Duodenal mucosa (tissue), 2 donors: ENCODE results near the gene SKAP1.

ENCODE experiments used
- H3K27ac ChIP-seq: one replicate; pipeline ENCODE4 v1.7.0; 2013; ENCODE audit warnings: low read depth, low read length
- H3K27me3 ChIP-seq, 2 donors: one replicate each; pipeline ENCODE4 v1.7.0; 2013; ENCODE audit warnings: low read length in 2 of 2, control low read depth in 1 of 2; ENCODE audit not compliant: insufficient read depth in 2 of 2, control insufficient read depth in 1 of 2
- H3K36me3 ChIP-seq, 2 donors: one replicate each; pipeline ENCODE4 v1.7.0; 2013; ENCODE audit warnings: low read length in 2 of 2, control low read depth in 1 of 2; ENCODE audit not compliant: insufficient read depth in 2 of 2, control insufficient read depth in 1 of 2
- H3K4me1 ChIP-seq, 2 donors: one replicate each; pipeline ENCODE4 v1.7.0; 2013; ENCODE audit warnings: low read length in 2 of 2, control low read depth in 1 of 2; ENCODE audit not compliant: insufficient read depth in 2 of 2, control insufficient read depth in 1 of 2
- H3K4me3 ChIP-seq, 2 donors: one replicate each; pipeline ENCODE4 v1.7.0; 2013; ENCODE audit warnings: low read length in 2 of 2, low read depth in 1 of 2
- H3K9ac ChIP-seq, 2 donors: one replicate each; pipeline ENCODE4 v1.7.0; 2013; ENCODE audit warnings: low read length in 2 of 2, low read depth in 1 of 2
- H3K9me3 ChIP-seq, 2 donors: one replicate each; pipeline ENCODE4 v1.7.0; 2013; ENCODE audit warnings: low read length in 2 of 2, control low read depth in 1 of 2; ENCODE audit not compliant: control insufficient read depth in 1 of 2

SKAP1 gene

DNA sequence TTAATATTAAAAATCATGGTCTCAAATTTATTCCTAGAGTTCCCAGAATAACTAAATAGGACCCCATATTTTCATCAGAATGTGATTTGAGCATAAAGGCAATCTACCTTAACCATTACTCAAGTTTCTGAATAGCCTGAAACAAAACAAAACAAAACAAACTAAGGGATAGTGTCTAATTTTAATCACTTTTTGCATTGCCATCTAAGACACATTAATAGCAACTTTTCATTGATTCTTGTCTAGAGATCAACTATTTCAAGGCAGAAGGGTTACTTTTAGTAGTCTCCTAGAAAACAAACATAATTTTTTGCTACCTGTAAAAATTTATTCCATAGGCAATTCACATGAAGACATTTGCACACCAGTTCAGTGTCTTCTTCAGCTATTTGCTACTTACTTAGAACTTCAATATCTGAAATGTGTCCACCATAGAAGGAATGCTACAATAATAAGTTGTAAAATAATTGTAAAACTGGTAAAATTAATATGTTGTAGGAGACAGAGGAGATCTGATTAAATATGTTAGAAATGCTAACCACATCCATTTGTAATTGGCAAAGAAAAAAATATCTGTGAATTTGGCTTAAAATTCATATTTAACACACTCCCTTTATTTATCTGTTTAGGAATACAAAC lies 94.7 kb downstream of the SKAP1 start:
- Histone ChIP-seq H3K4me3 (no peak overlapping the region), H3K27me3 (peaks cover 7 to 43% of the 10 kb centered on the region in 2 donors), H3K9ac (no peak overlapping the region), H3K36me3 (no peaks in the 10 kb centered on the region), H3K9me3 (no peaks in the 10 kb centered on the region), H3K4me1 (no peaks in the 10 kb centered on the region), H3K27ac (no peak overlapping the region)

DNA sequence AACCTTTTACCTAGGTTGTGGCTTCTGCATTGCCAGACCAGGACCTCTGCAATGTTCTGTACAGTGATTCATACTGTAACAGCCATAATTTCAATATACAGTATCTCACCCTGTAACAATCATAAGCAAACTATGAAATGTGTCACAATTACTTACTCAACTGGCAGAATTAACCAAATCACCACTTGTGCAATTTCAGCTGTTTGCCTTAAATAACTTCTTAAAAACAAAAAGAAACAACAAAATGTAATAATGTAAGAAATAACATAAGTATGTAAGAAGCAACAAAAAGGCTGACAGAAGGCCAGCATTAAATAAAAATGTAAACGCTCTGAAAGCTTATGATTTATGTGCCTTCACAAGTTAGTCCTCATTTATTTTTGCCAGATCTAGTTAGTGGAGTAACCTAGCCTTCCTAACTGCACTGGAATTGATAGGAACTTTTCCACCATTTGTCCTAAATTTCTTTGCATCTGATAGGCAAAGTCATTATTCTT lies 96.9 kb downstream of the SKAP1 start:
- Histone ChIP-seq H3K36me3 (no peaks in the 10 kb centered on the region), H3K9me3 (no peaks in the 10 kb centered on the region), H3K9ac (no peak overlapping the region), H3K4me3 (no peak overlapping the region), H3K4me1 (no peaks in the 10 kb centered on the region), H3K27me3 (peaks cover 7 to 29% of the 10 kb centered on the region in 2 donors), H3K27ac (no peak overlapping the region)

DNA sequence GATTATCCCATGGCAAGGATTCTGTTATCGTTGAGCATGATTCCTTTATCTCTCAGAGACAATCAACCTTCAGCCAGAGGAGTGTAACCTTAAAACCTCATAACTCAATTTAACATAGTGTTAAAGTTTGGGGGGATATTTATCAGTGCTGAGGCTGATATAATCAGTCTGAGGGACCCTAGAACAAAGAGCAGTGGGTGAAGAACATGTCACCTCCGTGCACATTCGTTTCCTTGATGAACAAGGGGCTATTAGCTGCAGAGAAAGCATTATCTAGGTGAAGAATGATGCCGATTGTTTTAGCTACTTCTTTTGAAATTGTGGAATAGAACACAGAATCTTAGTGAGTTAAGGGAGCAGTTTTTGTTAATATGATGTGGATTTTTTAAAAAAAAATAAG lies 99.1 kb downstream of the SKAP1 start:
- Histone ChIP-seq H3K27me3 (peaks cover 5 to 34% of the 10 kb centered on the region in 2 donors), H3K9ac (no peak overlapping the region), H3K4me1 (no peaks in the 10 kb centered on the region), H3K36me3 (no peaks in the 10 kb centered on the region), H3K4me3 (no peak overlapping the region), H3K27ac (no peak overlapping the region), H3K9me3 (no peaks in the 10 kb centered on the region)

DNA sequence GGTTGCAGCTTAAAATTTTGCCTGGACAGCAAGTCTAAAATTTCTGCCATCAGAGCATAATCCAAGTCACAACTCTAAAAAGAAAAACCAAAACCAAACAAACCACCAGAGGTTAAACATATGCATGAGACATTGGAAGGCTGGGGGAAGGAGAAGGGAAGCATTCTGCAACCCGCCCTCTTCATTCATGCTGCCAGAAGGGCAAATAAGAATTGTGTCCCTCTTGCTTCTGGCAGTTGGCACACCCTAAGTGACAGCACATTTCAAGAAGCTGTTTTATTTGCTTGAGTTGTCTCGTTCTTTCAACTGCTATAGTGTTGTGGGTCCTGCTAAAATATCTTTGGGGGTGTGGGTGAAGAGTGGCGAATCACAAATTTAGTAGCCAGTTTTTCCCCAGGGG lies 99.6 kb downstream of the SKAP1 start:
- Histone ChIP-seq H3K27me3 (peaks cover 5 to 36% of the 10 kb centered on the region in 2 donors), H3K9me3 (no peaks in the 10 kb centered on the region), H3K4me1 (no peaks in the 10 kb centered on the region), H3K4me3 (no peak overlapping the region), H3K27ac (no peak overlapping the region), H3K9ac (no peak overlapping the region), H3K36me3 (no peaks in the 10 kb centered on the region)

DNA sequence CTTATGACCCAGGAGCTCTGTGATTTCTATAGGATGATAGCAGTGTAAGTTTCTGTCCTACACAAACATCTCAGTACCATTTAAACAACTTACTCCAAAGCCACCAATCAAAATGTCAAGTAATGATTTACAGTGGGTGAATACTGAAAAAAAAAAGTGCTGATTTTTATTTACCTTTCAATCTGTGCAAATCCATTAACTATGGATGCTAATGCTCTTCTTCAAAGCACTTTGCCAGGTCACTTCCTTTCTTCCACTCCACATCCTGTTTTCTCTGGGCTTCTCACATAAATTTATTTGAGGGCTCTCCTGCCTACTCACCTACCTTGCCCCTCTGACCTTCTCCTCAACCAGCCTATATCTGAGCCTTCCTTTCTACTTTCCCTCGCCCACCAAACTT lies 101.6 kb downstream of the SKAP1 start:
- H3K27ac ChIP-seq, result no peak overlapping the region
- peaks cover 5 to 38% of the 10 kb centered on the region in 2 donors for H3K27me3 ChIP-seq
- H3K36me3 ChIP-seq, result no peaks in the 10 kb centered on the region
- no peaks in the 10 kb centered on the region for H3K9me3 ChIP-seq
- H3K4me1 ChIP-seq, result no peaks in the 10 kb centered on the region
- no peak overlapping the region for H3K9ac ChIP-seq
- H3K4me3 ChIP-seq, result no peak overlapping the region

DNA sequence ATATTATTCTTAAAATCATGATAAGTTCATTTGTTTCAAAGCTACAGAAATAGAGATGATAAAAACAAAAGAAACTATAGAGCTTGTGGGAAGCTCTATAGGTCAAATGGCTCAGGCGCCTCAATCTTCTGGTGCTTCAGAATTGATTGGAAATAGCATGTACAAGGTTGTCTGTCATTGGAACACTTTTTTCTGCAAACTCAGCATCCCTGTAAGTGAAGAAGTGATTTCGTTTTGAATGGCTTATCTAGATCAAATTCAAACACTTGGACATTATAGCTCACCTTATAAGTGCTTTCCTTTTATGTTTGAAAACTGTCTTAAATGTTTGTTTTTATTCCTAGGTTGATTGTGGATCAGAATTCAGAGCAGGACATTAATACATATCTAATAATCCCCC lies 103.7 kb downstream of the SKAP1 start:
- no peaks in the 10 kb centered on the region for H3K36me3 ChIP-seq
- no peaks in the 10 kb centered on the region for H3K9me3 ChIP-seq
- H3K4me1 ChIP-seq, result no peaks in the 10 kb centered on the region
- no peak overlapping the region for H3K27ac ChIP-seq
- no peak overlapping the region for H3K9ac ChIP-seq
- no peak overlapping the region for H3K4me3 ChIP-seq
- peaks cover 5 to 31% of the 10 kb centered on the region in 2 donors for H3K27me3 ChIP-seq

DNA sequence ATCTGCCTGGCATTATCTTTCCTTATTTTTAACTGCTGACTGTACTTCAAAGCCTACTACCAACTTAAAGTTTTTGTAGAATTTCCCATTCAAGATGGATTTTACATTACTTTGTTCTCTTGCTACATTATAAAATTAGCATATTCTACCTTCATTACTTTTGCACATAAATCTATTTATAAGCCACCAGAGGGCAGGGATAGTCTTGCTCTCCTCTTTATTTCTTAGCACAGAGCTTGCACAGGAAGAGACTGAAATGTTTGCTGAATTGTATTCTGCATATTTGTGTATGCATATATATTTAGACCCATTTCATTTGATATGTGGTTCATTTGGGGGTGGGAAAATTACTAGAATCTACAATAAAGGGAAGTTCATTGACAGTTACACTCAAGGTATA lies 108.0 kb downstream of the SKAP1 start:
- Histone ChIP-seq H3K36me3 (no peaks in the 10 kb centered on the region), H3K9ac (no peak overlapping the region), H3K27ac (no peak overlapping the region), H3K4me1 (no peaks in the 10 kb centered on the region), H3K4me3 (no peak overlapping the region), H3K27me3 (peaks cover 2 to 25% of the 10 kb centered on the region in 2 donors), H3K9me3 (no peaks in the 10 kb centered on the region)

DNA sequence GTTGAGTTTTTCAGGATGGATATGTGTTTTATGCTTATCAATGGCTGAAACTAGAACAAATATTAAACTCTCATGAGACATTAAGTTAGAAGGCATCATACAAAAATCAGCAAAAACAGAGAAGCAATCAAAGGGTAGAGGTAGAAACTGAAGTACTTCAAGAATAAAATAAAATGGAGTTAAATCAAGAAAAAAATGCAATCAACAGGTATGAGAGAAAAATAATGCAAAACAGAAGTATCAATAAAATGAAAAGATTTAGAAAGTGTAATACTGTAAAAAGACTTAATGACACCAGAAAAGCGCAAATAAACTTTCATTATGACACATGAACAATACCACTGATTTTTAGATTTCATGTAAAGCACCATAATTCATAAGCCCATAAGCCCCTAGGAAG lies 112.3 kb downstream of the SKAP1 start:
- H3K27ac ChIP-seq, result no peak overlapping the region
- peaks cover 2 to 15% of the 10 kb centered on the region in 2 donors for H3K27me3 ChIP-seq

DNA sequence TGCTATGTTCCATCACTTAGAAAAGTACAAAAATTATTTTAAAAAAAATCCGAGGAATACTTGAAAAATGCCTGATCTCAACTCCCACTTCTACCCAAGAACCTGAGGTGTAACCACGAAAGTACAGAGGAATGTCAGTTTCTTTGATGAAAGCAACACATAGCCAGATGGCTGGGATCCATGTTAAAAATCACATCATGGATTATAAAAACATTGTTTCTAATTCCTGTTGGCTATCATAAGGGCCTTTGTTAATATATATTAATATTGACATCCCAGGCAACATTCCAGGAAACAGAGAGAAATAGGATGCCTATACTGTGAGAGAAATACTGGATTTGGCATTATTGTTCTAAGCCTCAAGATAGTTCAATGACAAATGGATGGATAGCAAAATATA lies 115.3 kb downstream of the SKAP1 start:
- no peak overlapping the region for H3K9ac ChIP-seq
- no peaks in the 10 kb centered on the region for H3K9me3 ChIP-seq
- H3K27me3 ChIP-seq, result peaks cover 12 to 44% of the 10 kb centered on the region in 2 donors
- no peaks in the 10 kb centered on the region for H3K4me1 ChIP-seq
- H3K27ac ChIP-seq, result no peak overlapping the region
- H3K4me3 ChIP-seq, result no peak overlapping the region
- H3K36me3 ChIP-seq, result no peaks in the 10 kb centered on the region

More for the DNA sequence above, 112.3 kb downstream of the SKAP1 start:
- Histone ChIP-seq H3K9me3 (no peaks in the 10 kb centered on the region), H3K36me3 (no peaks in the 10 kb centered on the region), H3K4me1 (no peaks in the 10 kb centered on the region), H3K4me3 (no peak overlapping the region), H3K9ac (no peak overlapping the region)

DNA sequence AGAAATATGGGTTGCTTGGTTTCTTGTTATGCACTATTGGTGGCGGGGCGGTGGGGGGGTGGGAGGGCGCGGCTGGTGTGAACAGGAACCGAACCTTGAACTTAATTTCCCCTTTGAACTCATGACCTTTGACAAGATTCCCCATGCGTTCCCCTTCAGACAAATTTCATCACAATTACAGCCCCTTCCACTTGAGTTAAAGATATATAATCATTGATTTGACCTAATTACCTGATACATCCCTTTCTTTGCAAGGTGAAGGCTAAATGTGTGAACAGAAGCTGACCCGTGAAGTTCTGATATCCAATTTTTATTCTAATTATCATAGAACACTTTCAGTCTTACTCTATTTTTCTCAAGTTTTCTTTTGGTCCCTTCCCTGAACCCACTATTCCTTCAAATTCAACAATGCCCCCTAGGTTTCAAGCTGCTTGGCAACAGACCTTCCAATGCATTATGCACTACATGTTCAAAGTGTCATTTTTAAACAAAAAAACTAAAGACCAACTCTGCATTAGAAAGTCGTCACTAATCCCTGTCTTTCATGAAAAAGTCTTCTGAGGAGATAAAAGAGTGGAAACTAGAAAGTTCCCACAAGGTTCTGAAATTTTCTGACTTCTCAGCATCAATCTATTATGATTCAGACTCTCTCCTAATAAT lies 116.8 kb downstream of the SKAP1 start:
- Histone ChIP-seq H3K4me3 (no peak overlapping the region), H3K9me3 (no peaks in the 10 kb centered on the region), H3K27me3 (peaks cover 14 to 45% of the 10 kb centered on the region in 2 donors), H3K9ac (no peak overlapping the region), H3K4me1 (peaks cover 0 to 3% of the 10 kb centered on the region in 2 donors), H3K36me3 (no peaks in the 10 kb centered on the region), H3K27ac (no peak overlapping the region)
